Stimulated activated CD4-positive, alpha-beta T cell treated with anti-CD3 and anti-CD28 coated beads, TNF-alpha, amount 100 ng/mL, for 48 hours (primary cell): ENCODE measurements around the gene USP9X.
A peak's percentile ranks its signal among the peaks of the same experiment; 100 is the strongest.
"Not testable (repeated sequence)": the region's sequence is repeated elsewhere in the genome, so short reads cannot be mapped to it uniquely, and the experiment has no call there.

Source experiments
- DNase-seq, 3 donors: peaks; one replicate each; pipeline ENCODE4 v3.0.0-alpha.2; 2020; ENCODE audit warnings: low read depth in 3 of 3

USP9X gene

GRCh38 chrX:41122664-41123257 lies 37.5 kb downstream of the USP9X start:
- no peak for DNase-seq

GRCh38 chrX:41127477-41128192 lies 42.4 kb downstream of the USP9X start:
- DNase-seq, result no peak

- DNase-seq, result no peak
Measured at GRCh38 chrX:41128955-41129354, 43.7 kb downstream of the USP9X start.

- DNase-seq, result no peak
Measured at GRCh38 chrX:41131766-41132165, 46.5 kb downstream of the USP9X start.

GRCh38 chrX:41133551-41133950 lies 48.3 kb downstream of the USP9X start:
- DNase-seq, result no peak

- no peak for DNase-seq
Measured at GRCh38 chrX:41137589-41137988, 52.3 kb downstream of the USP9X start.

GRCh38 chrX:41142130-41142910 lies 57.1 kb downstream of the USP9X start:
- no peak for DNase-seq

GRCh38 chrX:41144873-41145272 lies 59.6 kb downstream of the USP9X start:
- no peak for DNase-seq

- no peak for DNase-seq
Measured at GRCh38 chrX:41145920-41146608, 60.8 kb downstream of the USP9X start.

- DNase-seq, result no peak
Measured at GRCh38 chrX:41148553-41148952, 63.3 kb downstream of the USP9X start.

GRCh38 chrX:41150043-41150442 lies 64.8 kb downstream of the USP9X start:
- DNase-seq, result no peak

- not testable (repeated sequence) for DNase-seq
Measured at GRCh38 chrX:41151726-41152125, 66.5 kb downstream of the USP9X start.

GRCh38 chrX:41152221-41152620 lies 67.0 kb downstream of the USP9X start:
- no peak for DNase-seq

- no peak for DNase-seq
Measured at GRCh38 chrX:41153448-41153847, 68.2 kb downstream of the USP9X start.

- no peak for DNase-seq
Measured at GRCh38 chrX:41153957-41154356, 68.7 kb downstream of the USP9X start.

- DNase-seq, result no peak
Measured at GRCh38 chrX:41164449-41164848, 79.2 kb downstream of the USP9X start.

GRCh38 chrX:41167888-41168287 lies 82.6 kb downstream of the USP9X start:
- DNase-seq, result no peak

- DNase-seq, result no peak
Measured at GRCh38 chrX:41176263-41176662, 91.0 kb downstream of the USP9X start.

GRCh38 chrX:41177297-41177696 lies 92.1 kb downstream of the USP9X start:
- no peak for DNase-seq

- no peak for DNase-seq
Measured at GRCh38 chrX:41178201-41178600, 93.0 kb downstream of the USP9X start.

GRCh38 chrX:41180194-41180908 lies 95.1 kb downstream of the USP9X start:
- DNase-seq, result peak; percentile 13 to 27 (median 16)

GRCh38 chrX:41184312-41184711 lies 99.1 kb downstream of the USP9X start:
- no peak for DNase-seq
